ENCODE data around the gene PSD4.
A peak's percentile ranks its signal among the peaks of the same experiment; 100 is the strongest.

The PSD4 gene

DNA sequence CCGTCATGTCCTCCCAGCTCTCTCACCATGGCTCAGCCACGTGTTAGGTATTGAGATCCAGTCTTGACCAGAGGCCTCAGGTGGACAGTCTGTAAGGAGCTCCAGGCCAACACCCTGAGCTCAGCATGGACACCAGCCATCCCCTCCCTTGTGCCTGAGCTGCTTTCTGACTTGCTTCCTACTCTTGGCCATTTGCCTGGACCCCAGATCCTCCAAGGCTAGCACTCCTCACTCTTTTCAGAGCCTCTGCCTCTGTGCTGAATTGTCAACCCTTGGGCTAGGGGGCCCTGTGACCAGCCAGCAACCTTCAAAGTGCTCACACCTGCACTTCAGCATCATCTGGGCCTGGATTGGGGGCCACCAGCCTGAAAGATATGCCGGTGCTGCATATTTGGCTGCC lies 58.4 kb downstream of the PSD4 start:
- no peak overlapping the region for H3K4me3 ChIP-seq (ENCODE audit: low read depth, low read length)
- TF ChIP-seq, protein P1, sequence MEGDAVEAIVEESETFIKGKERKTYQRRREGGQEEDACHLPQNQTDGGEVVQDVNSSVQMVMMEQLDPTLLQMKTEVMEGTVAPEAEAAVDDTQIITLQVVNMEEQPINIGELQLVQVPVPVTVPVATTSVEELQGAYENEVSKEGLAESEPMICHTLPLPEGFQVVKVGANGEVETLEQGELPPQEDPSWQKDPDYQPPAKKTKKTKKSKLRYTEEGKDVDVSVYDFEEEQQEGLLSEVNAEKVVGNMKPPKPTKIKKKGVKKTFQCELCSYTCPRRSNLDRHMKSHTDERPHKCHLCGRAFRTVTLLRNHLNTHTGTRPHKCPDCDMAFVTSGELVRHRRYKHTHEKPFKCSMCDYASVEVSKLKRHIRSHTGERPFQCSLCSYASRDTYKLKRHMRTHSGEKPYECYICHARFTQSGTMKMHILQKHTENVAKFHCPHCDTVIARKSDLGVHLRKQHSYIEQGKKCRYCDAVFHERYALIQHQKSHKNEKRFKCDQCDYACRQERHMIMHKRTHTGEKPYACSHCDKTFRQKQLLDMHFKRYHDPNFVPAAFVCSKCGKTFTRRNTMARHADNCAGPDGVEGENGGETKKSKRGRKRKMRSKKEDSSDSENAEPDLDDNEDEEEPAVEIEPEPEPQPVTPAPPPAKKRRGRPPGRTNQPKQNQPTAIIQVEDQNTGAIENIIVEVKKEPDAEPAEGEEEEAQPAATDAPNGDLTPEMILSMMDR (IDR thresholded peaks at IDR 0.05; ENCODE audit: low read depth, low read length): no peak

DNA sequence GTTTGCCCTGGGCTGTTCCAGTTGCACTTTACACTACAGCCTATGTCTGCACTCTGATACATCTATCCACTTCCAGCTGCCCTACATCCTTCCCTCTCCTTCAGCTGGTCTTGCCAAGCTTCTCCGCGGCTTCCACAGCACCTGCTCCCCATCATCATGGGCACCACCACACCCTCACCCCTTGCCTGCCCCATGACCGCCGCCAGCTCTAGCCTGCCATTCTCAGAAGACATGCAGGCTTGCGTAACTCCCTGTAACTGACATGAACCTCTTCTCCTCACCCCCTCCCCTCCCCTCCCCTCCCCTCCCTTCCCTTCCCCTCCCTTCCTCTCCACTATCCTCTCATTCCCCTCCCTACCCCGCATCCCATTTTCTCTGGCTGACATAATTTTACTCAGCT lies 59.0 kb downstream of the PSD4 start:
- TF ChIP-seq, protein P1 (IDR thresholded peaks at IDR 0.05; ENCODE audit: low read depth, low read length): no peak
- H3K4me3 ChIP-seq (ENCODE audit: low read depth, low read length): no peak overlapping the region

GRCh38 chr2:113233593-113234550 lies 60.1 kb downstream of the PSD4 start:
- H3K4me3 ChIP-seq (ENCODE audit: low read depth, low read length): no peak overlapping the region
- TF ChIP-seq, protein P1 (IDR thresholded peaks at IDR 0.05; ENCODE audit: low read depth, low read length): no peak

- TF ChIP-seq, protein P1 (IDR thresholded peaks at IDR 0.05; ENCODE audit: low read depth, low read length): no peak
- H3K4me3 ChIP-seq (ENCODE audit: low read depth, low read length): peak overlapping the region; percentile 71
Measured at GRCh38 chr2:113234721-113235346, 61.1 kb downstream of the PSD4 start.

DNA sequence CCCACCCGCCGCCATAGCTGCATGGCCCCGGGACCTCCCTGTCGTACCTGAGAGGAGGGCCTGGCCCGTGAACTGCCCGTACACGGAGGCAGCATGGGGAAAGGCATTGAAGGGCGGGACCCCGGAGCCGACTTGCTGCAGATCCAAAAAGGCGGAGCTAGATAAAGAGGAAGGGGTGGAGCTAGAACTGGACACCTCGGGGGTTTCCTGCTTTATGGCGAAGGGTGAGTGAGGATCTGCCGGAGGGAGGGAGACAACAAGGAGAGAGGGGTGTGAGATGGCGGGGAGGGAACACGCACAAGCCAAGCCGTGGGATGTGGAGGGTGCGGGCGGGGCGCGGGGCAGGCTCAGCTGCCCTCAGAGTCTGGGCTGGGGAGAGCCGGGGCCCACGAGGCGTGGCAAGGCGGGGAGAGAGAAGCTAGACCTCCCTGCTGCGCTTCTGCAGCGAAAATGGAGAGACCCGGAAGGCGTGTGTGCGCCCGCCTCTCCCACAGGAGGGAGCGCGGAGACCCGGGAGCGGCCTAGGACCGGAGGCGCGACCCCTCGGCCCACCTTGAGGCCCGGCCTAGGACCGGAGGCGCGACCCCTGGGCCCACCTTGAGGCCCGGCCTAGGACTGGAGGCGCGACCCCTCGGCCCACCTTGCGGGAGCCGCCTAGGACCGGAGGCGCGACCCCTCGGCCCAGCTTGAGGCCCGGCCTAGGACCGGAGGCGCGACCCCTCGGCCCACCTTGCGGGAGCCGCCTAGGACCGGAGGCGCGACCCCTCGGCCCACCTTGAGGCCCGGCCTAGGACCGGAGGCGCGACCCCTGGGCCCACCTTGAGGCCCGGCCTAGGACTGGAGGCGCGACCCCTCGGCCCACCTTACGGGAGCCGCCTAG lies 61.8 kb downstream of the PSD4 start:
- peak overlapping the region; percentile 71 for H3K4me3 ChIP-seq (ENCODE audit: low read depth, low read length)

GRCh38 chr2:113236367-113237159 lies 62.8 kb downstream of the PSD4 start:
- peak overlapping the region; percentile 71 for H3K4me3 ChIP-seq (ENCODE audit: low read depth, low read length)
- TF ChIP-seq, protein P1 (IDR thresholded peaks at IDR 0.05; ENCODE audit: low read depth, low read length): no peak
